ENCODE data around the gene TNFAIP6.
"Not testable (repeated sequence)": the region's sequence is repeated elsewhere in the genome, so short reads cannot be mapped to it uniquely, and the experiment has no call there.

Gene TNFAIP6

GRCh38 chr2:151357359-151357758 lies at the start of gene TNFAIP6:
Gene TNFAIP6, plus strand, starts transcription at chr2:151357592. Its CDS starts 75 bp downstream, at chr2:151357667.
- DNase-seq: no peak

- DNase-seq: not testable (repeated sequence)
Measured at GRCh38 chr2:151310313-151310712, 47.1 kb upstream of the TNFAIP6 start.

- not testable (repeated sequence) for DNase-seq
Measured at GRCh38 chr2:151312440-151312839, 45.0 kb upstream of the TNFAIP6 start.

GRCh38 chr2:151315381-151315903 lies 42.0 kb upstream of the TNFAIP6 start:
- no peak for DNase-seq

GRCh38 chr2:151325581-151326095 lies 31.8 kb upstream of the TNFAIP6 start:
- no peak for DNase-seq

GRCh38 chr2:151326554-151326953 lies 30.8 kb upstream of the TNFAIP6 start:
- no peak for DNase-seq

- no peak for DNase-seq
Measured at GRCh38 chr2:151329998-151330397, 27.4 kb upstream of the TNFAIP6 start.

GRCh38 chr2:151333083-151333482 lies 24.3 kb upstream of the TNFAIP6 start:
- no peak for DNase-seq

- DNase-seq: no peak
Measured at GRCh38 chr2:151334082-151334815, 23.1 kb upstream of the TNFAIP6 start.

GRCh38 chr2:151336863-151337371 lies 20.5 kb upstream of the TNFAIP6 start:
- no peak for DNase-seq

GRCh38 chr2:151337643-151338042 lies 19.7 kb upstream of the TNFAIP6 start:
- DNase-seq: no peak

GRCh38 chr2:151338115-151338514 lies 19.3 kb upstream of the TNFAIP6 start:
- no peak for DNase-seq

- no peak for DNase-seq
Measured at GRCh38 chr2:151343073-151343472, 14.3 kb upstream of the TNFAIP6 start.

- DNase-seq: not testable (repeated sequence)
Measured at GRCh38 chr2:151344191-151344590, 13.2 kb upstream of the TNFAIP6 start.

- no peak for DNase-seq
Measured at GRCh38 chr2:151344906-151345305, 12.5 kb upstream of the TNFAIP6 start.

GRCh38 chr2:151347294-151347693 lies 10.1 kb upstream of the TNFAIP6 start:
- DNase-seq: no peak

GRCh38 chr2:151347906-151348305 lies 9.5 kb upstream of the TNFAIP6 start:
- DNase-seq: no peak

- no peak for DNase-seq
Measured at GRCh38 chr2:151350579-151351195, 6.7 kb upstream of the TNFAIP6 start.

GRCh38 chr2:151353995-151354394 lies 3.4 kb upstream of the TNFAIP6 start:
- no peak for DNase-seq

GRCh38 chr2:151354807-151355206 lies 2.6 kb upstream of the TNFAIP6 start:
- no peak for DNase-seq

- DNase-seq: no peak
Measured at GRCh38 chr2:151358166-151358970, 976 bp downstream of the TNFAIP6 start.

- no peak for DNase-seq
Measured at GRCh38 chr2:151359768-151360461, 2.5 kb downstream of the TNFAIP6 start.

All from activated effector memory CD4-positive, alpha-beta T cell treated with Interleukin-2 at 50 U/mL for 16 hours (primary cell).